ENCODE measurements around the gene ELMO1.

- no peak for TF ChIP-seq CTCF (IDR thresholded peaks at IDR 0.05 in 2 of 3, conservative IDR thresholded peaks at IDR 0.05 in 1 of 3; ENCODE audit: borderline replicate concordance in 1 of 3, insufficient read depth in 1 of 3, low read depth in 2 of 3, low read length in 2 of 3)
- TF ChIP-seq POLR2AphosphoS5 (IDR thresholded peaks at IDR 0.05; ENCODE audit: low read depth, low read length) = no peak
- no peak for TF ChIP-seq EZH2 (IDR thresholded peaks at IDR 0.05)
- TF ChIP-seq ZNF274 (IDR thresholded peaks at IDR 0.05; ENCODE audit: low read depth, low read length) = no peak
- TF ChIP-seq POLR2A (IDR thresholded peaks at IDR 0.05; ENCODE audit: borderline replicate concordance, extremely low read depth, insufficient read depth, insufficient read length) = no peak
- TF ChIP-seq, protein P1, sequence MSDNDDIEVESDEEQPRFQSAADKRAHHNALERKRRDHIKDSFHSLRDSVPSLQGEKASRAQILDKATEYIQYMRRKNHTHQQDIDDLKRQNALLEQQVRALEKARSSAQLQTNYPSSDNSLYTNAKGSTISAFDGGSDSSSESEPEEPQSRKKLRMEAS (IDR thresholded peaks at IDR 0.05) = no peak
Measured at GRCh38 chr7:37493810-37494209, 45.1 kb upstream of the ELMO1 start.
